Lower leg skin (tissue), 4 donors: ENCODE data around the gene BEND5. TPM values are rescaled to one million over a fixed set of nuclear protein-coding genes. Genes with fewer than 3 reads are reported as not detected.

Source experiments
- DNase-seq, 2 donors: peaks; one replicate each; pipeline ENCODE4 v3.0.0-alpha.2; 2019; ENCODE audit warnings: low spot score in 2 of 2
- H3K4me3 ChIP-seq: fragments of 200-600 bp; sonication (generic); 2 replicates; pipeline ENCODE4 v1.5.1; 2017; ENCODE audit warnings: mild to moderate bottlenecking, low read depth; ENCODE audit not compliant: poor library complexity, severe bottlenecking
- CTCF ChIP-seq, 3 donors: fragments of 450-650 bp; IDR thresholded peaks; one replicate each; pipeline ENCODE4 v1.5.1; 2016; ENCODE audit warnings: antibody characterized with exemption in 3 of 3, mild to moderate bottlenecking in 3 of 3, moderate library complexity in 2 of 3
- POLR2A ChIP-seq, 2 donors: fragments of 450-650 bp; IDR thresholded peaks; one replicate each; pipeline ENCODE4 v1.6.1; 2016 to 2017; ENCODE audit warnings: antibody characterized with exemption in 2 of 2, mild to moderate bottlenecking in 1 of 2, moderate library complexity in 1 of 2
- whole genome bisulfite sequencing, 2 donors: methylation state at CpG; one replicate each; pipeline ENCODE4 v1.1.5; 2018; 5-methylcytosine and 5-hydroxymethylcytosine counted together
- intact Hi-C: fragments of 100-400 bp; cut with DNase I; formaldehyde crosslinking; loops from one replicate; pipeline ENCODE4 v1.15.0; 2023; ENCODE audit warnings: low total_unique reads
- total RNA-seq, 4 donors: library from RNA; depleted of rRNA; stranded (reverse); fragments of >200 nt; gene quantifications; one replicate each; pipeline ENCODE4 v1.1.0, GENCODE V29; 2016

BEND5 gene
- total RNA-seq, 4 donors from 2014 or later: 0.67 to 2.5 (median 1.1) TPM; not detected in 1

- intact Hi-C loops: no loop called here
- TF ChIP-seq CTCF (IDR thresholded peaks at IDR 0.05) (no peak), POLR2A (IDR thresholded peaks at IDR 0.05) (no peak)
- H3K4me3 ChIP-seq: no peak overlapping the region
- WGBS, 2 donors: 57 to 70% methylated on average over 4 of the region's 4 CpGs
- DNase-seq: no peak
These were observed 58.0 kb downstream of the BEND5 start for GRCh38 chr1:48718705-48719104.

- no peak overlapping the region for H3K4me3 ChIP-seq
- no peak for TF ChIP-seq POLR2A (IDR thresholded peaks at IDR 0.05)
- TF ChIP-seq CTCF (IDR thresholded peaks at IDR 0.05): no peak
- intact Hi-C loops: no loop called here
- no peak for DNase-seq
These were observed 58.5 kb downstream of the BEND5 start for GRCh38 chr1:48718116-48718630.

GRCh38 chr1:48717082-48717481 is 59.6 kb downstream of the BEND5 start:
- DNase-seq: no peak
- no peak overlapping the region for H3K4me3 ChIP-seq
- TF ChIP-seq CTCF (IDR thresholded peaks at IDR 0.05) (no peak), POLR2A (IDR thresholded peaks at IDR 0.05) (no peak)
- 86 to 96% methylated on average over 1 of the region's 1 CpG for WGBS, 2 donors
- intact Hi-C loops: no loop called here

GRCh38 chr1:48715921-48716320 is 60.8 kb downstream of the BEND5 start:
- intact Hi-C loops: no loop called here
- H3K4me3 ChIP-seq: no peak overlapping the region
- 75 to 76% methylated on average over 5 of the region's 5 CpGs for WGBS, 2 donors
- peak in 1 of 2 donors; percentile 46 for DNase-seq
- TF ChIP-seq CTCF (IDR thresholded peaks at IDR 0.05) (no peak), POLR2A (IDR thresholded peaks at IDR 0.05) (no peak)

GRCh38 chr1:48710915-48711314 is 65.8 kb downstream of the BEND5 start:
- WGBS, 2 donors: 93 to 94% methylated on average over 2 of the region's 2 CpGs
- H3K4me3 ChIP-seq: no peak overlapping the region
- intact Hi-C loops: no loop called here
- DNase-seq: peak in 1 of 2 donors; percentile 61
- no peak for TF ChIP-seq CTCF (IDR thresholded peaks at IDR 0.05)
- no peak for TF ChIP-seq POLR2A (IDR thresholded peaks at IDR 0.05)

GRCh38 chr1:48710318-48710717 is 66.4 kb downstream of the BEND5 start:
- TF ChIP-seq POLR2A (IDR thresholded peaks at IDR 0.05): no peak
- TF ChIP-seq CTCF (IDR thresholded peaks at IDR 0.05): no peak
- H3K4me3 ChIP-seq: no peak overlapping the region
- WGBS, 2 donors: 90 to 96% methylated on average over 2 of the region's 2 CpGs
- intact Hi-C loops: no loop called here
- DNase-seq: peak in 1 of 2 donors; percentile 58
